Chondrocyte (in vitro differentiated cells): ENCODE data around the gene STARD7. TPM values are rescaled to one million over a fixed set of nuclear protein-coding genes. Genes with fewer than 3 reads are reported as not detected.

Source experiments
- DNase-seq: peaks from one replicate; pipeline ENCODE4 v3.0.0; 2021; ENCODE audit warnings: mixed read lengths, low spot score
- H3K27ac Mint-ChIP-seq: one replicate; pipeline ENCODE4 v1.8.0; 2021; ENCODE audit warnings: mild to moderate bottlenecking, moderate library complexity, mixed read lengths; ENCODE audit not compliant: unreplicated experiment
- H3K27me3 Mint-ChIP-seq: 2 replicates; pipeline ENCODE4 v1.8.0; 2021; ENCODE audit warnings: low read depth, mixed read lengths
- H3K36me3 Mint-ChIP-seq: 2 replicates; pipeline ENCODE4 v1.8.0; 2021; ENCODE audit warnings: low read depth, mixed read lengths
- H3K4me1 Mint-ChIP-seq: 2 replicates; pipeline ENCODE4 v1.8.0; 2021; ENCODE audit warnings: low read depth, mild to moderate bottlenecking, mixed read lengths
- H3K4me3 Mint-ChIP-seq: one replicate; pipeline ENCODE4 v1.8.0; 2021; ENCODE audit warnings: mild to moderate bottlenecking, moderate library complexity, mixed read lengths; ENCODE audit not compliant: unreplicated experiment
- H3K9me3 Mint-ChIP-seq: 2 replicates; pipeline ENCODE4 v1.8.0; 2021; ENCODE audit warnings: low read depth, mixed read lengths
- CTCF ChIP-seq: fragments of 200-600 bp; sonication (generic); IDR thresholded peaks from 2 replicates; pipeline ENCODE4 v1.5.0; 2021; ENCODE audit warnings: antibody characterized with exemption, mild to moderate bottlenecking, moderate library complexity
- total RNA-seq: library from RNA; stranded (reverse); gene quantifications from 3 replicates; pipeline ENCODE4 v1.2.1, GENCODE V29; 2021

STARD7 gene
- total RNA-seq, 1 donor from 2014 or later: 66.1 TPM

DNA sequence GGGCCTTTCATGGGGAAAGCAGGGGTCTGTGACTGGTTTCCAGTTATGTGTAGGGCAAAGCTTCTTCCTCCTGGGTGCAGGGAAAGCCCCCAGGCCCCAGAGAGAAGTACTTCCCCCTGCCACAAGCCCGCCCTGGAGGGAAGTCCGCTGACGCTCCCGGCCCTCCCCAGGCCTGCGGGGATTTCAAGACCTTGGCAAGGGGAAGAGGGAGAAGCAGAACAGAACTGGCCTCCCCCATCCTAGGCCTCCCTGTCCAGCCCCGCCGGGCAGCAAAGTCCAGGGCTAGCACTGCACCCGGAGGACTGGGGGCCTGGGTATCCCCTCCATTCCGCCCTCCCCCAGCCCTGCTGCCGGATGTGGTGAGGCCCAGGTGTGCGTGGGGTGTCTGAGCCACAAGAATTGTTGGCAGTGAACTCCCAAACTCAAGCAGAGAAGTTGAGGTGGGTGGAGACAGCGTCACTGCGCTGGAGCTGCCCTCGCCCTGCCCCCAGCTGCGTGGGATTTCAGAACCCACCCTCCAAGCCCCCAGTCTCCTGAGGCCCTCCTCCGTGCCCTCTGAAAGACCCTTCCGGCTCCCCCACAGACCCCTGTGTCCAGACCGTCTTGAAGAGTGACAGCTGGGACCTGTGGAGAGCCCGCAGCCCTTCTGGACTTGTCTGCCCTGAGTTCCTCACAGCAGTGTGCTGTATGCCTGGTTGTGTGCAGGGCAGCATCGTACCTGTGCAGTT lies 62.3 kb downstream of the STARD7 start:
- H3K27me3 Mint-ChIP-seq: peaks cover 2% of the 10 kb centered on the region
- DNase-seq: peak; percentile 83
- H3K9me3 Mint-ChIP-seq: no peaks in the 10 kb centered on the region
- no peak overlapping the region for H3K27ac Mint-ChIP-seq
- no peak for TF ChIP-seq CTCF
- H3K36me3 Mint-ChIP-seq: no peaks in the 10 kb centered on the region
- no peak overlapping the region for H3K4me3 Mint-ChIP-seq
- H3K4me1 Mint-ChIP-seq: peaks cover 12% of the 10 kb centered on the region

GRCh38 chr2:96145848-96146152 lies 62.8 kb downstream of the STARD7 start:
- no peak for DNase-seq
- no peak for TF ChIP-seq CTCF
- H3K4me3 Mint-ChIP-seq: peak overlapping the region; percentile 21
- no peaks in the 10 kb centered on the region for H3K36me3 Mint-ChIP-seq
- peaks cover 12% of the 10 kb centered on the region for H3K4me1 Mint-ChIP-seq
- peaks cover 2% of the 10 kb centered on the region for H3K27me3 Mint-ChIP-seq
- no peaks in the 10 kb centered on the region for H3K9me3 Mint-ChIP-seq
- H3K27ac Mint-ChIP-seq: no peak overlapping the region

DNA sequence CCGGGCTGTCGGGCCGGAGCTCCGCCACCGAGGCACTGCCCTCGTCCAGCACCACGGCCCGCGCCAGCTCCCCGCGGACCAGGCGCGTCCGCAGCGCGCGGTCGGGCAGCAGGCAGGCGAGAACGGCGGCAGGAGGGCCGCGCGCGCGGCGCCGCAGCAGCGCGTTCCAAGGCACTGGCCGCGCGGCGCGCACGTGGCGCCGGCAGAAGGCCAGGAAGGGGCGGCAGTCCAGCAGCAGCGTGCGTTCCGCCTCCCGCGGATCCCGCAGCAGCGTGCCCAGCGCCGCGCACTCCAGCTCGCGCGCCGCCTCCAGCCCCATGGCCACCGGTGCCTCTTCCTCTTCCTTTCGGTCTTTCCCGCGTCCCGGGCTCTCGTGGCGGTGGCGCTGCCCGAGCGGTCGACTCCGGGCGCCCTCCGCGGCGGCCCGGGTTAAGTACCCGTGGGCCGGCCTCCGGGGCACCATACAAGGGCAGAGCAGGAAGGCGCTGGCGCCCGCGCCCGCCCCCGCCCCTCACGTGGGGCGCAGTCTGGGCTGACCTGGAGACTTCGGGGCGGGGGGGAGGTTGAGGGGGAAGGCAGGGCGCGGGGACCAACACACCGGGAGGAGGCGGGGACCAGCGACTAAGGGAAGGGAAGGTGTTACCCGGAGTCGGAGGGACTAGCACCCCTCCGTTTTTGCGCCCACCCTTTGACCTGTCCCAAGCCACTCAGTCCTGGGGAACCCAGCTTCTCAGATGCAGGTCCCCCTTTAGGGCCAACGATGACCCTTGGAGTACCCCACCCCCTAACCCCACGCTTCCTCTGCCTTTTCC lies 63.4 kb downstream of the STARD7 start, which contains the start of gene DUSP2:
Gene DUSP2, minus strand, starts transcription at position 405 of the 812 bp plus-strand sequence. Its CDS starts 86 bp downstream, at position 319.
- Mint-ChIP-seq H3K4me3 (peak within 1 kb of the TSS; percentile 67), H3K36me3 (no peaks in the 10 kb centered on the region), H3K9me3 (no peaks in the 10 kb centered on the region), H3K27me3 (peaks cover 2% of the 10 kb centered on the region), H3K27ac (no peak within 1 kb of the TSS), H3K4me1 (peaks cover 12% of the 10 kb centered on the region)
- DNase-seq: peak; percentile 64
- no peak for TF ChIP-seq CTCF

DNA sequence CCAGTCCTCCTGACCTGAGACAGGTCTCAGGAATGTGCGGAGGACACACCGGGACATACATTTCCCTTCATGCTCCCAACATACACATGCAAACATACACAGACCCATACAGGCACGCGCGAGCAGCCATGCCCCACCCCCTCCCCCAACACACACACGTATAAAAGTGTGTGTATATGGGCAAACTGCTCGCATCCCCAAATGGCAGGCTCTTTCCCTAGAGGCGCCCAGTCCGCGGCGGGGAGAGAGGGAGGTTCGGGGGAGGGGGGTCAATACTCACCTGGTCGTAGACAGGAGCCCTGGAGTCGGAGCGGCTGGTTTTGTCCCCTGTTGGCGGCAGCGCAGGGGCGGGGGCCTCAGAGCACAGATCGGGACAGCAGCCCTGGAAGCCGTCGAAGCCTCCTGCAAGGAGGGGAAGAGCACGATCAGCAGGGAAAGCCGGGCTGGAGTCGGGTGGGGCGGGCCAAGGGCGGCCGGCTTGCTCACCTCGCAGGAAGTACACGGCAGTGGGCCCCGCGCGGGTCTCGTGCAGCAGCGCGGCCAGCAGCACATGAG lies 64.1 kb downstream of the STARD7 start:
- no peak overlapping the region for H3K27ac Mint-ChIP-seq
- no peak for TF ChIP-seq CTCF
- H3K4me1 Mint-ChIP-seq: peaks cover 12% of the 10 kb centered on the region
- H3K36me3 Mint-ChIP-seq: no peaks in the 10 kb centered on the region
- H3K9me3 Mint-ChIP-seq: no peaks in the 10 kb centered on the region
- DNase-seq: peak; percentile 75
- peaks cover 2% of the 10 kb centered on the region for H3K27me3 Mint-ChIP-seq
- peak overlapping the region; percentile 67 for H3K4me3 Mint-ChIP-seq

GRCh38 chr2:96143848-96144480 lies 64.7 kb downstream of the STARD7 start:
- H3K4me1 Mint-ChIP-seq: peaks cover 12% of the 10 kb centered on the region
- H3K27ac Mint-ChIP-seq: no peak overlapping the region
- H3K27me3 Mint-ChIP-seq: peaks cover 2% of the 10 kb centered on the region

More at GRCh38 chr2:96143848-96144480, 64.7 kb downstream of the STARD7 start:
- H3K9me3 Mint-ChIP-seq: no peaks in the 10 kb centered on the region
- peak overlapping the region; percentile 67 for H3K4me3 Mint-ChIP-seq
- H3K36me3 Mint-ChIP-seq: no peaks in the 10 kb centered on the region
- DNase-seq: no peak
- TF ChIP-seq CTCF: no peak
